H1 (cell line): ENCODE data around the gene CCL22. TPM values are rescaled to one million over a fixed set of nuclear protein-coding genes. Genes with fewer than 3 reads are reported as not detected.

Experiments used
- CTCF ChIA-PET: fragments of 300-600 bp; sonication (Branson Sonifier 250); formaldehyde crosslinking; loops from one replicate; lab custom pipeline; 2021; ENCODE audit not compliant: partially characterized antibody; lab: Charles Lee
- POLR2A ChIA-PET: fragments of 300-600 bp; sonication (Branson Sonifier 250); formaldehyde crosslinking; loops from one replicate; lab custom pipeline; 2021; ENCODE audit warnings: inconsistent platforms; ENCODE audit not compliant: partially characterized antibody; lab: Charles Lee
- DNase-seq, 2 experiments: peaks; one replicate each; pipeline versions ENCODE4 v3.0.0 to v3.0.0-alpha.2; 2010 to 2022; ENCODE audit warnings: low spot score in 2 of 2, low read depth in 1 of 2, mixed read lengths in 1 of 2
- FAIRE-seq: peaks from 2 replicates; lab custom pipeline; 2011; peaks lifted over from hg19 to GRCh38; lab: Jason Lieb, UNC
- H2AFZ ChIP-seq: 2 replicates; pipeline ENCODE4 v1.8.1; 2012; ENCODE audit warnings: low read length, inconsistent platforms
- H2AK5ac ChIP-seq: 2 replicates; pipeline ENCODE4 v1.6.1; 2013; ENCODE audit warnings: low read depth, low read length
- H2BK120ac ChIP-seq: replicated peaks from 2 replicates; pipeline ENCODE3; 2013; ENCODE audit warnings: low read depth, low read length, inconsistent platforms
- H2BK12ac ChIP-seq: 2 replicates; pipeline ENCODE4 v1.6.1; 2013; ENCODE audit warnings: low read depth, low read length
- H2BK15ac ChIP-seq: 2 replicates; pipeline ENCODE4 v1.6.1; 2013; ENCODE audit warnings: low read length
- H2BK20ac ChIP-seq: 2 replicates; pipeline ENCODE4 v1.6.1; 2013; ENCODE audit warnings: low read length
- H2BK5ac ChIP-seq: 2 replicates; pipeline ENCODE4 v1.6.1; 2013; ENCODE audit warnings: low read depth, low read length
- H3K14ac ChIP-seq: 2 replicates; pipeline ENCODE4 v1.6.1; 2013; ENCODE audit warnings: inconsistent platforms; ENCODE audit not compliant: insufficient read length
- H3K18ac ChIP-seq: 2 replicates; pipeline ENCODE4 v1.6.1; 2013; ENCODE audit warnings: low read length; ENCODE audit errors: extremely low read depth
- H3K23ac ChIP-seq: 2 replicates; pipeline ENCODE4 v1.6.1; 2013; ENCODE audit warnings: inconsistent platforms; ENCODE audit not compliant: insufficient read length
- H3K23me2 ChIP-seq: 2 replicates; pipeline ENCODE4 v1.6.1; 2013; ENCODE audit warnings: low read depth, low read length
- H3K27ac ChIP-seq: 2 replicates; pipeline ENCODE4 v1.6.1; 2011; ENCODE audit warnings: low read depth, low read length, inconsistent platforms
- H3K27me3 ChIP-seq, 4 experiments: replicated peaks in 1 of 4; 1 replicate in 1 of 4; 2 replicates in 3 of 4; pipeline versions ENCODE4 v1.6.1 to v1.8.1; 2011 to 2013; ENCODE audit warnings: low read length in 3 of 4, mild to moderate bottlenecking in 3 of 4, inconsistent platforms in 2 of 4, mixed read lengths in 2 of 4, moderate library complexity in 1 of 4; ENCODE audit not compliant: control insufficient read depth in 3 of 4, insufficient read depth in 3 of 4; ENCODE audit errors: extremely low read depth in 1 of 4
- H3K36me3 ChIP-seq, 4 experiments: 2 replicates each; pipeline versions ENCODE4 v1.6.1 to v1.8.1; 2011 to 2013; ENCODE audit warnings: mild to moderate bottlenecking in 4 of 4, low read length in 3 of 4, moderate library complexity in 2 of 4, control low read depth in 1 of 4, inconsistent platforms in 1 of 4; ENCODE audit not compliant: insufficient read depth in 4 of 4, control insufficient read depth in 2 of 4
- H3K4ac ChIP-seq: replicated peaks from 2 replicates; pipeline ENCODE3; 2013; ENCODE audit warnings: low read length, low read depth, mixed read lengths, inconsistent platforms; ENCODE audit not compliant: insufficient read length
- H3K4me1 ChIP-seq, 4 experiments: replicated peaks in 1 of 4; 1 replicate in 1 of 4; 2 replicates in 3 of 4; pipeline versions ENCODE4 v1.6.1 to v1.8.1; 2011 to 2013; ENCODE audit warnings: low read length in 3 of 4, inconsistent platforms in 2 of 4, mixed read lengths in 1 of 4; ENCODE audit not compliant: insufficient read depth in 4 of 4, control insufficient read depth in 3 of 4
- H3K4me2 ChIP-seq, 2 experiments: 2 replicates each; pipeline versions ENCODE4 v1.6.1 to v1.8.1; 2011 to 2013; ENCODE audit warnings: low read depth in 2 of 2, low read length in 2 of 2, control low read depth in 1 of 2, inconsistent platforms in 1 of 2, mild to moderate bottlenecking in 1 of 2; ENCODE audit not compliant: insufficient read depth in 1 of 2
- H3K4me3 ChIP-seq, 4 experiments: fragments of 200-600, 300-600 bp in 1 of 4; sonication (generic), shearing (Covaris generic), sonication (Bioruptor Twin) in 1 of 4; 2 replicates each; pipeline versions ENCODE4 v1.5.1 to v1.8.1; 2011 to 2016; ENCODE audit warnings: low read length in 4 of 4, low read depth in 3 of 4, control low read depth in 2 of 4, inconsistent platforms in 2 of 4, mild to moderate bottlenecking in 2 of 4, mixed read lengths in 1 of 4, moderate library complexity in 1 of 4; ENCODE audit not compliant: insufficient read depth in 2 of 4; ENCODE audit errors: extremely low read depth in 1 of 4
- H3K56ac ChIP-seq: replicated peaks from 2 replicates; pipeline ENCODE3; 2013; ENCODE audit warnings: low read depth, mild to moderate bottlenecking, mixed read lengths, low read length, inconsistent platforms; ENCODE audit not compliant: insufficient read length
- H3K79me1 ChIP-seq: 2 replicates; pipeline ENCODE4 v1.6.1; 2013; ENCODE audit warnings: low read depth, low read length, control low read depth
- H3K79me2 ChIP-seq, 2 experiments: 2 replicates each; pipeline versions ENCODE4 v1.6.1 to v1.8.1; 2012 to 2013; ENCODE audit warnings: low read length in 2 of 2, mild to moderate bottlenecking in 2 of 2, inconsistent platforms in 1 of 2; ENCODE audit not compliant: insufficient read depth in 2 of 2, control insufficient read depth in 1 of 2
- H3K9ac ChIP-seq, 4 experiments: replicated peaks in 1 of 4; 1 replicate in 1 of 4; 2 replicates in 3 of 4; pipeline versions ENCODE4 v1.6.1 to v1.8.1; 2011 to 2013; ENCODE audit warnings: low read depth in 3 of 4, low read length in 3 of 4, control low read depth in 2 of 4, mild to moderate bottlenecking in 2 of 4, moderate library complexity in 2 of 4, inconsistent platforms in 1 of 4; ENCODE audit errors: extremely low read depth in 1 of 4
- H3K9me3 ChIP-seq, 2 experiments: 2 replicates each; pipeline versions ENCODE4 v1.6.1 to v1.8.1; 2012 to 2013; ENCODE audit warnings: mild to moderate bottlenecking in 2 of 2, moderate library complexity in 2 of 2, control low read depth in 1 of 2, inconsistent platforms in 1 of 2, low read depth in 1 of 2, low read length in 1 of 2, mixed read lengths in 1 of 2; ENCODE audit not compliant: insufficient read depth in 2 of 2
- H4K20me1 ChIP-seq, 2 experiments: replicated peaks in 1 of 2; 2 replicates each; pipeline versions ENCODE3 to v1.8.1; 2011 to 2013; ENCODE audit warnings: inconsistent platforms in 2 of 2, low read length in 2 of 2, mild to moderate bottlenecking in 1 of 2; ENCODE audit not compliant: insufficient read depth in 2 of 2, control insufficient read depth in 1 of 2
- H4K5ac ChIP-seq: 2 replicates; pipeline ENCODE4 v1.6.1; 2013; ENCODE audit warnings: low read length, low read depth, mixed read lengths, inconsistent platforms; ENCODE audit not compliant: insufficient read length
- H4K8ac ChIP-seq: 2 replicates; pipeline ENCODE4 v1.8.0; 2013; ENCODE audit warnings: mild to moderate bottlenecking, moderate library complexity, low read length, inconsistent platforms; ENCODE audit not compliant: insufficient read depth; ENCODE audit errors: extremely low read depth
- H4K91ac ChIP-seq: replicated peaks from 2 replicates; pipeline ENCODE3; 2013; ENCODE audit warnings: low read length, mixed read lengths, inconsistent platforms; ENCODE audit not compliant: insufficient read length
- CTBP2 ChIP-seq: IDR thresholded peaks from 2 replicates; pipeline ENCODE4 v1.7.0; 2011; ENCODE audit warnings: borderline replicate concordance, mild to moderate bottlenecking, moderate library complexity, mixed read lengths, low read length; ENCODE audit not compliant: insufficient read depth, insufficient read length
- WGBS, 2 experiments: shearing (Covaris generic) in 1 of 2; methylation state at CpG; one replicate each; pipeline versions ENCODE4 v1.1.6 to v1.1.7; 2013 to 2015; ENCODE audit warnings: low lambda C conversion rate in 2 of 2, mixed read lengths in 2 of 2, inconsistent platforms in 1 of 2, low coverage in 1 of 2, missing lambda C conversion rate in 1 of 2; ENCODE audit not compliant: insufficient replicate concordance in 2 of 2, insufficient coverage in 1 of 2, insufficient read length in 1 of 2; ENCODE audit errors: extremely low coverage in 1 of 2, missing lambda C conversion rate in 1 of 2; 5-methylcytosine and 5-hydroxymethylcytosine counted together
- polyA plus RNA-seq, 7 experiments: library from polyadenylated mRNA; depleted of rRNA in 3 of 7; stranded (reverse) in 5 of 7; unstranded in 2 of 7; fragments of >200 nt in 5 of 7; fragments of 200-250 nt in 2 of 7; gene quantifications; 1 replicate in 5 of 7; 2 replicates in 1 of 7; 4 replicates in 1 of 7; pipeline versions ENCODE4 v1.2.1 to v1.2.3, GENCODE V29; 2011 to 2013; ENCODE audit warnings: missing spikeins in 2 of 7, mixed read lengths in 2 of 7
- total RNA-seq: library from RNA; stranded (reverse); fragmentation: NEBNext Ultra II Directional; extraction: Animal tissue kit (Norgen Biotek cat#: 25700); gene quantifications from 2 replicates; pipeline ENCODE4 v1.2.1, GENCODE V29; 2021

The CCL22 gene
- total and polyA plus RNA-seq, 2 of the 8 experiments (the other 6 are each of a cell fraction or from before 2014, with no cell fraction given): not detected

GRCh38 chr16:57383276-57384247 lies 25.0 kb downstream of the CCL22 start:
- no peak for FAIRE-seq
- Histone ChIP-seq H3K27me3 (no peaks in the 10 kb centered on the region), H3K4me2 (no peak overlapping the region), H3K27ac (no peak overlapping the region), H3K23ac (no peak overlapping the region), H3K23me2 (no peaks in the 10 kb centered on the region), H3K9me3 (no peaks in the 10 kb centered on the region), H3K14ac (no peak overlapping the region), H3K56ac (no peak overlapping the region), H2BK20ac (no peak overlapping the region), H4K8ac (peak overlapping the region; percentile 2; the same call in 1 of the 2 replicates), H3K4me1 (peaks cover 0 to 2% (median 1%) of the 10 kb centered on the region in 4 experiments; a peak in 1 of 7 replicates), H3K79me1 (no peaks in the 10 kb centered on the region), H3K4me3 (no peak overlapping the region), H2AK5ac (no peak overlapping the region), H2BK15ac (no peak overlapping the region), H2BK12ac (no peak overlapping the region), H3K36me3 (no peaks in the 10 kb centered on the region), H2BK5ac (no peak overlapping the region), H3K18ac (no peak overlapping the region), H2BK120ac (no peak overlapping the region), H3K9ac (no peak overlapping the region), H4K20me1 (peaks cover 0 to under 1% of the 10 kb centered on the region in 2 experiments), H3K4ac (no peak overlapping the region), H4K91ac (no peak overlapping the region), H4K5ac (no peak overlapping the region), H3K79me2 (no peaks in the 10 kb centered on the region), H2AFZ (no peak overlapping the region)
- ChIA-PET CTCF (interaction anchor here (1.4 to 3.7 kb wide), 2 partner anchors 24 to 34 kb away, joined by 3 to 32 read pairs; no protein-coding TSS in a partner anchor), POLR2A (no interaction called here)
- no peak for DNase-seq
- TF ChIP-seq CTBP2: no peak
- WGBS, 2 experiments: 87% methylated on average over 8 of the region's 8 CpGs; no CpG with 5 or more reads in 1 of the 2 experiments
